ENCODE measurements around the gene PARP9. TPM values are rescaled to one million over a fixed set of nuclear protein-coding genes. Genes with fewer than 3 reads are reported as not detected.

PARP9 gene
- total RNA-seq, 1 donor from 2014 or later, result 12.6 TPM

DNA sequence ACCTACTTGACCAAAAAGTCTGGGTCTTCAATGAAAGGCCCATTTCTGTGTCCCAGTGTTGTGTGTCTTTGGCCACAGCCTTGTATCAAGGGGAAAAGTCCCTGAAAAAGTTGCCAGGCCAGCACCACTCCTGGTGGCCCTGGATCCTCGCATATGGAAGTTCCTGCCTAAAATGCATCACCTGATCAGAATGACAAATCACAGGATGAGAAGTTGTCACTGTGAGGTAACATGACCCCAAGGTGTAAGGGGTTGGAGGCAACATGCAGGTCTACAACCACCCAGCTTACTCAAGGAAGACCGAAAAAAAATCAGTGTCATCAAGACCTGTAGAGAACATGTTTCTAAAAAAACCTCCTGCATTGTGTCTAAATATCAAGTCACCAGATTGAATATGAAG is 39.0 kb upstream of the PARP9 start:
- TF ChIP-seq, protein P1, sequence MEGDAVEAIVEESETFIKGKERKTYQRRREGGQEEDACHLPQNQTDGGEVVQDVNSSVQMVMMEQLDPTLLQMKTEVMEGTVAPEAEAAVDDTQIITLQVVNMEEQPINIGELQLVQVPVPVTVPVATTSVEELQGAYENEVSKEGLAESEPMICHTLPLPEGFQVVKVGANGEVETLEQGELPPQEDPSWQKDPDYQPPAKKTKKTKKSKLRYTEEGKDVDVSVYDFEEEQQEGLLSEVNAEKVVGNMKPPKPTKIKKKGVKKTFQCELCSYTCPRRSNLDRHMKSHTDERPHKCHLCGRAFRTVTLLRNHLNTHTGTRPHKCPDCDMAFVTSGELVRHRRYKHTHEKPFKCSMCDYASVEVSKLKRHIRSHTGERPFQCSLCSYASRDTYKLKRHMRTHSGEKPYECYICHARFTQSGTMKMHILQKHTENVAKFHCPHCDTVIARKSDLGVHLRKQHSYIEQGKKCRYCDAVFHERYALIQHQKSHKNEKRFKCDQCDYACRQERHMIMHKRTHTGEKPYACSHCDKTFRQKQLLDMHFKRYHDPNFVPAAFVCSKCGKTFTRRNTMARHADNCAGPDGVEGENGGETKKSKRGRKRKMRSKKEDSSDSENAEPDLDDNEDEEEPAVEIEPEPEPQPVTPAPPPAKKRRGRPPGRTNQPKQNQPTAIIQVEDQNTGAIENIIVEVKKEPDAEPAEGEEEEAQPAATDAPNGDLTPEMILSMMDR (IDR thresholded peaks at IDR 0.05; ENCODE audit: borderline replicate concordance), result no peak
- no peak overlapping the region for H3K4me3 ChIP-seq
- DNase-seq, result no peak
- no peak overlapping the region for H3K27ac ChIP-seq (replicated peaks)
- no peaks in the 10 kb centered on the region for H3K9me3 ChIP-seq (replicated peaks)
- no peaks in the 10 kb centered on the region for H3K36me3 ChIP-seq
- no peaks in the 10 kb centered on the region for H3K4me1 ChIP-seq
- intact Hi-C loops (cut with micrococcal nuclease), result no loop called here
- no peaks in the 10 kb centered on the region for H3K27me3 ChIP-seq (ENCODE audit: low read depth)

- no peak for DNase-seq
- Histone ChIP-seq H3K9me3 (replicated peaks) (no peaks in the 10 kb centered on the region), H3K4me3 (no peak overlapping the region), H3K27ac (replicated peaks) (no peak overlapping the region), H3K27me3 (ENCODE audit: low read depth) (no peaks in the 10 kb centered on the region), H3K36me3 (no peaks in the 10 kb centered on the region), H3K4me1 (no peaks in the 10 kb centered on the region)
- intact Hi-C loops (cut with micrococcal nuclease), result no loop called here
- TF ChIP-seq, protein P1 (IDR thresholded peaks at IDR 0.05; ENCODE audit: borderline replicate concordance), result no peak
Observed at GRCh38 chr3:122602011-122602710, 38.1 kb upstream of the PARP9 start.

DNA sequence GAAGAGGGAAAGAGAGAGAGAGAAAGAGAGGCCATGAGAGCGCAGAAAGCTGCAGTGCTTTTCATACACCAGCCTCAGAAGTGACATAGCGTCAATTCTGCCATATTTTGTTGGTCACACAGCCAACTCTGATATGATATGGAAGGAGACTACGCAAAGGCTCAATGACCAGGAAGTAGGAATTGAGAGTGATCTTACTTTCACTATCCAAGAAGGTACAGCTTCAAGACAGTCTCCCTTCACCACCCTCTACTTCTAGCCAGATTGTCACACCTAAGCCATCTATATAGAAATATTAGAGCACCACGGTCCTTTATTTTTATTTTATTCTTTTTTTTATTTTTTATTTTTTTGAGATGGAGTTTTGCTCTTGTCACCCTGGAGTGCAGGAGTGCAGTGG is 34.5 kb upstream of the PARP9 start:
- TF ChIP-seq, protein P1 (IDR thresholded peaks at IDR 0.05; ENCODE audit: borderline replicate concordance), result no peak
- Histone ChIP-seq H3K4me1 (no peaks in the 10 kb centered on the region), H3K4me3 (no peak overlapping the region)

GRCh38 chr3:122598151-122598550 is 34.1 kb upstream of the PARP9 start:
- Histone ChIP-seq H3K9me3 (replicated peaks) (no peaks in the 10 kb centered on the region), H3K4me1 (no peaks in the 10 kb centered on the region), H3K4me3 (no peak overlapping the region), H3K27ac (replicated peaks) (no peak overlapping the region), H3K27me3 (ENCODE audit: low read depth) (no peaks in the 10 kb centered on the region), H3K36me3 (no peaks in the 10 kb centered on the region)
- TF ChIP-seq, protein P1 (IDR thresholded peaks at IDR 0.05; ENCODE audit: borderline replicate concordance), result no peak
- intact Hi-C loops (cut with micrococcal nuclease), result no loop called here
- no peak for DNase-seq

More for the DNA sequence above, 34.5 kb upstream of the PARP9 start:
- Histone ChIP-seq H3K27me3 (ENCODE audit: low read depth) (no peaks in the 10 kb centered on the region), H3K27ac (replicated peaks) (no peak overlapping the region), H3K36me3 (no peaks in the 10 kb centered on the region), H3K9me3 (replicated peaks) (no peaks in the 10 kb centered on the region)
- no peak for DNase-seq
- intact Hi-C loops (cut with micrococcal nuclease), result no loop called here

- Histone ChIP-seq H3K4me1 (no peaks in the 10 kb centered on the region), H3K36me3 (no peaks in the 10 kb centered on the region), H3K9me3 (replicated peaks) (no peaks in the 10 kb centered on the region), H3K4me3 (no peak overlapping the region), H3K27me3 (ENCODE audit: low read depth) (no peaks in the 10 kb centered on the region), H3K27ac (replicated peaks) (no peak overlapping the region)
- TF ChIP-seq, protein P1 (IDR thresholded peaks at IDR 0.05; ENCODE audit: borderline replicate concordance), result no peak
- intact Hi-C loops (cut with micrococcal nuclease), result no loop called here
- no peak for DNase-seq
Observed at GRCh38 chr3:122594025-122594424, 29.9 kb upstream of the PARP9 start.

Measured in left ventricle myocardium inferior (tissue), 1 donor.